Testis (tissue), 3 donors: ENCODE measurements around the gene SART1. TPM values are rescaled to one million over a fixed set of nuclear protein-coding genes. Genes with fewer than 3 reads are reported as not detected.
A peak's percentile ranks its signal among the peaks of the same experiment; 100 is the strongest.

Source experiments
- DNase-seq: peaks from one replicate; pipeline ENCODE4 v3.0.0-alpha.2; 2019
- H3K27ac ChIP-seq, 2 donors: fragments of 200-600 bp; sonication (generic); one replicate each; pipeline ENCODE4 v1.5.1; 2019
- H3K27me3 ChIP-seq: fragments of 200-600 bp; sonication (generic); one replicate; pipeline ENCODE4 v1.5.1; 2019
- H3K36me3 ChIP-seq: fragments of 200-600 bp; sonication (generic); one replicate; pipeline ENCODE4 v1.5.1; 2017; ENCODE audit warnings: low read depth; ENCODE audit errors: missing control alignments
- H3K4me1 ChIP-seq: fragments of 200-600 bp; sonication (generic); one replicate; pipeline ENCODE4 v1.5.1; 2019
- H3K4me3 ChIP-seq, 2 donors: fragments of 200-600 bp; sonication (generic); one replicate each; pipeline ENCODE4 v1.5.1; 2017 to 2019
- H3K9me3 ChIP-seq: fragments of 200-600 bp; sonication (generic); one replicate; pipeline ENCODE4 v1.5.1; 2017
- CTCF ChIP-seq, 3 experiments: fragments of 450-650 bp in 2 of 3; fragments of 200-600 bp in 1 of 3; sonication (generic) in 1 of 3; IDR thresholded peaks; one replicate each; pipeline ENCODE4 v1.5.1; 2016 to 2019; ENCODE audit warnings: antibody characterized with exemption in 3 of 3, mild to moderate bottlenecking in 2 of 3, moderate library complexity in 1 of 3
- POLR2A ChIP-seq: fragments of 450-650 bp; IDR thresholded peaks from one replicate; pipeline ENCODE4 v1.6.1; 2017; ENCODE audit warnings: antibody characterized with exemption, mild to moderate bottlenecking, moderate library complexity
- WGBS, 2 donors: methylation state at CpG; one replicate each; pipeline ENCODE4 v1.1.5; 2018; 5-methylcytosine and 5-hydroxymethylcytosine counted together
- intact Hi-C: fragments of 100-400 bp; cut with DNase I; formaldehyde crosslinking; loops from one replicate; pipeline ENCODE4 v1.15.1; 2023; ENCODE audit warnings: low total_unique reads
- polyA plus RNA-seq: library from polyadenylated mRNA; stranded (reverse); fragments of 350-450 nt; fragmentation: Illumina TruSeq; extraction: RNeasy Lipid Tissue Mini Kit (QIAGEN cat#74804); gene quantifications from one replicate; pipeline ENCODE4 v1.2.3, GENCODE V29; 2014; ENCODE audit warnings: low read depth, low replicate concordance; ENCODE audit not compliant: insufficient read depth
- total RNA-seq, 2 donors: library from RNA; depleted of rRNA; stranded (reverse); fragments of >200 nt; gene quantifications; one replicate each; pipeline ENCODE4 v1.2.3, GENCODE V29; 2016

The SART1 gene
- total and polyA plus RNA-seq, 3 donors from 2014 or later = 56.8 to 102 (median 81.1) TPM

- 0 to 1% methylated on average over 16 to 55 of the region's 55 CpGs for WGBS, 2 donors
- H3K27me3 ChIP-seq = no peaks in the 10 kb centered on the region
- TF ChIP-seq CTCF (IDR thresholded peaks at IDR 0.05) (no peak), POLR2A (no peak)
- H3K4me1 ChIP-seq = peaks cover 13% of the 10 kb centered on the region
- H3K4me3 ChIP-seq = peak within 1 kb of the TSS; percentile 90 to 93
- no peaks in the 10 kb centered on the region for H3K36me3 ChIP-seq
- no peaks in the 10 kb centered on the region for H3K9me3 ChIP-seq
- peak; percentile 95 for DNase-seq
- intact Hi-C loops = no loop called here
- H3K27ac ChIP-seq = peak within 1 kb of the TSS; percentile 92 to 98
These were observed 40.6 kb downstream of the SART1 start, which contains the start of the genes BANF1 and EIF1AD for GRCh38 chr11:66001942-66002647. Gene BANF1 (plus strand): TSS chr11:66002503. CDS start chr11:66003251, 748 bp downstream. Gene EIF1AD (minus strand): TSS chr11:66002157. CDS start chr11:66000389, 1,768 bp downstream.

GRCh38 chr11:66002648-66003225 is 41.2 kb downstream of the SART1 start:
- peaks cover 16% of the 10 kb centered on the region for H3K4me1 ChIP-seq
- H3K36me3 ChIP-seq = no peaks in the 10 kb centered on the region
- H3K27me3 ChIP-seq = no peaks in the 10 kb centered on the region
- peak overlapping the region; percentile 92 to 98 for H3K27ac ChIP-seq
- peak overlapping the region; percentile 90 to 93 for H3K4me3 ChIP-seq
- intact Hi-C loops = no loop called here
- no peaks in the 10 kb centered on the region for H3K9me3 ChIP-seq
- TF ChIP-seq POLR2A (no peak), CTCF (IDR thresholded peaks at IDR 0.05) (no peak)
- 0% methylated on average over 7 to 37 of the region's 40 CpGs for WGBS, 2 donors
- DNase-seq = peak; percentile 71

GRCh38 chr11:66003291-66003690 is 41.8 kb downstream of the SART1 start:
- Histone ChIP-seq H3K4me1 (peaks cover 16% of the 10 kb centered on the region), H3K27me3 (no peaks in the 10 kb centered on the region), H3K9me3 (no peaks in the 10 kb centered on the region), H3K4me3 (peak overlapping the region in 1 of 2 donors; percentile 93), H3K27ac (peak overlapping the region in 1 of 2 donors; percentile 98), H3K36me3 (no peaks in the 10 kb centered on the region)
- intact Hi-C loops = no loop called here
- DNase-seq = no peak
- WGBS, 2 donors = 41 to 49% methylated on average over 5 to 6 of the region's 6 CpGs
- TF ChIP-seq CTCF (IDR thresholded peaks at IDR 0.05) (no peak), POLR2A (no peak)

GRCh38 chr11:66004186-66004585 is 42.7 kb downstream of the SART1 start:
- 49 to 63% methylated on average over 4 of the region's 4 CpGs for WGBS, 2 donors
- Histone ChIP-seq H3K36me3 (no peaks in the 10 kb centered on the region), H3K9me3 (no peaks in the 10 kb centered on the region), H3K27me3 (no peaks in the 10 kb centered on the region), H3K4me1 (peaks cover 16% of the 10 kb centered on the region), H3K27ac (no peak overlapping the region), H3K4me3 (no peak overlapping the region)
- intact Hi-C loops = no loop called here
- TF ChIP-seq CTCF (IDR thresholded peaks at IDR 0.05) (no peak), POLR2A (no peak)
- DNase-seq = no peak
